ENCODE results near the gene RCAN3. TPM values are rescaled to one million over a fixed set of nuclear protein-coding genes. Genes with fewer than 3 reads are reported as not detected.

RCAN3 gene
- total and polyA plus RNA-seq, 2 of the 13 experiments (the other 11 are each of a cell fraction or from before 2014, with no cell fraction given): 12.2 to 13.3 TPM

GRCh38 chr1:24551960-24552571 is 49.4 kb downstream of the RCAN3 start (continued):
- TF ChIP-seq AFF4 (CRISPR knock-in tag; IDR thresholded peaks at IDR 0.05) (no peak), ZNF646 (CRISPR knock-in tag; IDR thresholded peaks at IDR 0.05) (peak; percentile 59; the same call in 1 of the 2 replicates), GMEB2 (CRISPR knock-in tag; IDR thresholded peaks at IDR 0.05; ENCODE audit: low read depth) (no peak), TBX3 (IDR thresholded peaks at IDR 0.05; ENCODE audit: borderline replicate concordance) (no peak), ZFP90 (CRISPR knock-in tag; IDR thresholded peaks at IDR 0.05; ENCODE audit: borderline replicate concordance) (no peak; the same call in 1 of the 2 replicates), ZNF564 (CRISPR knock-in tag; IDR thresholded peaks at IDR 0.05) (peak; percentile 56; the same call in 1 of the 2 replicates), CENPX (CRISPR knock-in tag; IDR thresholded peaks at IDR 0.05) (no peak), IKZF4 (CRISPR knock-in tag; IDR thresholded peaks at IDR 0.05; ENCODE audit: borderline replicate concordance, low read depth, not compliant biosample characterization) (no peak), ZMYM4 (CRISPR knock-in tag; IDR thresholded peaks at IDR 0.05) (peak; percentile 41; the same call in 1 of the 2 replicates), NFKBIZ (CRISPR knock-in tag; IDR thresholded peaks at IDR 0.05) (0 out of 2 replicates have a peak, but pooled peaks have one; percentile 29), HNRNPUL1 (IDR thresholded peaks at IDR 0.05; ENCODE audit: low read depth, low read length) (no peak), ERF (CRISPR knock-in tag; IDR thresholded peaks at IDR 0.05) (peak; percentile 60; the same call in 1 of the 2 replicates), ZBTB10 (CRISPR knock-in tag; IDR thresholded peaks at IDR 0.05; ENCODE audit: borderline replicate concordance) (no peak), PCBP2 (optimal IDR thresholded peaks at IDR 0.05; ENCODE audit: low read depth, low read length, poor library complexity, severe bottlenecking) (no peak)

All from HepG2 (cell line).